KMS-11 (cell line): ENCODE measurements around the gene PLCG2.

ENCODE experiments used
- H2AFZ ChIP-seq: fragments of 200-600 bp; sonication (generic); 2 replicates; pipeline ENCODE4 v1.6.1; 2016; ENCODE audit warnings: antibody characterized with exemption, mixed run types, low read depth
- H3K27ac ChIP-seq: fragments of 200-600 bp; sonication (generic); 2 replicates; pipeline ENCODE4 v1.6.1; 2016; ENCODE audit warnings: mild to moderate bottlenecking, mixed run types
- H3K27me3 ChIP-seq: fragments of 200-600 bp; sonication (generic); 2 replicates; pipeline ENCODE4 v1.6.1; 2017; ENCODE audit warnings: mild to moderate bottlenecking, low read depth, mixed run types, moderate library complexity; ENCODE audit not compliant: insufficient read depth
- H3K36me3 ChIP-seq: fragments of 200-600 bp; sonication (generic); 2 replicates; pipeline ENCODE4 v1.6.1; 2017; ENCODE audit warnings: mild to moderate bottlenecking, mixed run types; ENCODE audit not compliant: insufficient read depth
- H3K4me1 ChIP-seq: fragments of 200-600 bp; sonication (generic); 2 replicates; pipeline ENCODE4 v1.6.1; 2016; ENCODE audit warnings: mild to moderate bottlenecking, low read depth, mixed run types; ENCODE audit not compliant: poor library complexity, severe bottlenecking
- H3K4me2 ChIP-seq: fragments of 200-600 bp; sonication (generic); 2 replicates; pipeline ENCODE4 v1.7.0; 2016; ENCODE audit warnings: mild to moderate bottlenecking, mixed run types
- H3K4me3 ChIP-seq: fragments of 200-600 bp; sonication (generic); IDR thresholded peaks from 2 replicates; pipeline ENCODE4 v1.6.1; 2017; ENCODE audit warnings: low read depth, low read length, mixed read lengths; ENCODE audit not compliant: insufficient read depth
- H3K79me2 ChIP-seq: fragments of 200-600 bp; sonication (generic); 2 replicates; pipeline ENCODE4 v1.6.1; 2016; ENCODE audit warnings: low read depth, mixed run types; ENCODE audit not compliant: insufficient read depth
- H3K9ac ChIP-seq: fragments of 200-600 bp; sonication (generic); 2 replicates; pipeline ENCODE4 v1.6.1; 2016; ENCODE audit warnings: mild to moderate bottlenecking, mixed run types
- H4K20me1 ChIP-seq: fragments of 200-600 bp; sonication (generic); 2 replicates; pipeline ENCODE4 v1.6.1; 2016; ENCODE audit warnings: mild to moderate bottlenecking, mixed run types; ENCODE audit not compliant: insufficient read depth
- CTCF ChIP-seq: fragments of 200-600 bp; sonication (generic); conservative IDR thresholded peaks from 2 replicates; pipeline ENCODE4 v1.6.1; 2017; ENCODE audit warnings: low read depth, mild to moderate bottlenecking, antibody characterized with exemption, low read length, moderate library complexity, mixed read lengths

The PLCG2 gene

DNA sequence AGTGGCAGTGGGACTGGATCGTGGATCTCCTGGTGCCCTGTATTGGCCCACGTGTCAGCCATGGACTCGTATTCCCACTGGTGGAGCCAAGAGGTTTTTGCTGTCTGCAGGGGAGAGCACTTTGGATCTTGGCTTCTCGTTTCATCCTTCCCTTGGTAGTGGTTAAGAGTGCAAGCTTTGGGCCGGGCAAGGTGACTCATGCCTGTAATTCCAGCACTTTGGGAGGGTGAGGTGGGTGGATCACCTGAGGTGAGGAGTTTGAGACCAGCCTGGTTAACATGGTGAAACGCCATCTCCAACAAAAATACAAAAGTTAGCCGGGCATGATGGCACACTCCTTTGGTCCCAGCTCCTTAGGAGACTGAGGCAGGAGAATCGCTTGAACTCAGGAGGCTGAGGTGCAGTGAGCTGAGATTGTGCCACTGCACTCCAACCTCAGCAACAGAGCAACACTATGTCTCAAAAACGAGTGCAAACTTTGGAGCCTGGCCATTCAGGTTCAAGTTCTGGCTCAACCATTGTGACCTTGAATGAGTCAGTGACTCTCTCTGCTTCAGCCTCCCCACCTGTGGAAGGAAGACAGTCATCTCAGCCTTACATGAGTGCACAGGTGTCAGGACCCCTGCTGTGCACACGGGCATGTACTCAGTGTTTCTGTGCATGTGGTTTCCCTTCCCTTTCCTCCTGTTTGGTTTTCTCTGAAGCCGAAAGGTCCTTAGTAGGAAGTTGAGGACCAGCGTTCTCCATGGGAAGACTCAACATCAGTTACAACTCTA lies 57.4 kb downstream of the PLCG2 start:
- Histone ChIP-seq H3K27me3 (no peaks in the 10 kb centered on the region), H3K9ac (no peak overlapping the region), H3K79me2 (no peaks in the 10 kb centered on the region), H3K4me2 (no peak overlapping the region), H3K4me1 (peaks cover under 1% of the 10 kb centered on the region), H4K20me1 (no peaks in the 10 kb centered on the region), H3K36me3 (no peaks in the 10 kb centered on the region), H3K4me3 (no peak overlapping the region), H2AFZ (no peak overlapping the region), H3K27ac (no peak overlapping the region)
- no peak for TF ChIP-seq CTCF

- Histone ChIP-seq H3K9ac (no peak overlapping the region), H4K20me1 (no peaks in the 10 kb centered on the region), H3K4me3 (no peak overlapping the region), H3K4me1 (peaks cover 7% of the 10 kb centered on the region), H3K36me3 (no peaks in the 10 kb centered on the region), H3K27ac (no peak overlapping the region), H2AFZ (no peak overlapping the region), H3K27me3 (no peaks in the 10 kb centered on the region), H3K4me2 (no peak overlapping the region), H3K79me2 (no peaks in the 10 kb centered on the region)
- no peak for TF ChIP-seq CTCF
Measured at GRCh38 chr16:81837312-81837751, 58.2 kb downstream of the PLCG2 start.

GRCh38 chr16:81838794-81839193 lies 59.7 kb downstream of the PLCG2 start:
- TF ChIP-seq CTCF = no peak
- H3K4me3 ChIP-seq = no peak overlapping the region
- peaks cover 7% of the 10 kb centered on the region for H3K4me1 ChIP-seq
- no peak overlapping the region for H3K27ac ChIP-seq
- no peaks in the 10 kb centered on the region for H4K20me1 ChIP-seq
- H3K36me3 ChIP-seq = no peaks in the 10 kb centered on the region
- no peak overlapping the region for H3K4me2 ChIP-seq
- no peaks in the 10 kb centered on the region for H3K27me3 ChIP-seq
- H3K9ac ChIP-seq = no peak overlapping the region
- H3K79me2 ChIP-seq = no peaks in the 10 kb centered on the region
- H2AFZ ChIP-seq = no peak overlapping the region

- H3K27ac ChIP-seq = no peak overlapping the region
Measured at GRCh38 chr16:81841722-81842121, 62.6 kb downstream of the PLCG2 start.

More at GRCh38 chr16:81841722-81842121, 62.6 kb downstream of the PLCG2 start:
- Histone ChIP-seq H3K4me1 (peaks cover 7% of the 10 kb centered on the region), H2AFZ (no peak overlapping the region), H3K79me2 (no peaks in the 10 kb centered on the region), H3K36me3 (no peaks in the 10 kb centered on the region), H4K20me1 (no peaks in the 10 kb centered on the region), H3K9ac (no peak overlapping the region), H3K27me3 (no peaks in the 10 kb centered on the region), H3K4me3 (no peak overlapping the region), H3K4me2 (no peak overlapping the region)
- no peak for TF ChIP-seq CTCF
